ENCODE data around the gene ACTN1.

Gene ACTN1

DNA sequence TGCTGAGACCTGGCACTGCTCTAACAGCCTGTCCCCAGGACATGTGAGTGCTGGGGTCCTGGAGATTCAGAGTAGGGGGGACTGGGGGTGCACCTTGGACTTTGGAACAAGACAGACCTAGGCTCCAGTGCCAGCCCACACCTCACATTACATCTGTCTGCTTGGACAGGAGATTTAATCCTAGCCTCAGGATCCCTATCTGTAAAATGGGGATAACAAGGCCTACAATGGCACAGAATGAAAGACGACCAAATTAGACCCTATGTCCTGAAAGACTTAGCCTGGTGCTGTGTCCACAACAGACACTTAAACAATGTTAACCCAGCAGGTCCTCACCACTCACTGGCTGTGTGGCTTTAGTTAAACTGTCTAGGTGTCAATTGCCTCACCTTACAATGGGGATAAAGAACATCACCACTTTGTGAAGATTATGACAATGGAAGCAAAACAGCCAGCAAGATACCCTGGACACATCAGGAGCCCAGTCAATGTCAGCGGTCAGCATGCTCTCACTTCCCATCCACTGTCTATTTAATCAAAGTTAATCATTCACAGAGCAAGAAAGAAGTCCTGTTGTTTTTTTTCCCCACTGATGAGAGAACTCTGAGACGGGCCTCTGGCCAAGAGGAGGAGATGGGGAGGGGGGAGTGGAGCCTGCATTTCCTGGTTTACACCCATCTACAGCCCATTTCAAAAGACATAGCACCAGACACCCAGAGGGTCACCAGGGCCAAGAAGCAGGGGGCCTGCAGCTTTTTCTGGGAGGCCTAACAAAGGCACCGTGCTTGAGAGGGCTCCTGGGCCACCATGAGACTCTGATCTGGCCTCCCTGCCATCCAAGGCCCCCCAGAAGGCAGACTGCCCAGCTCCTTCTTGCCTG lies 40.6 kb downstream of the ACTN1 start:
- no peak overlapping the region for H3K9ac ChIP-seq (ENCODE audit: low read length)
- H3K4me1 ChIP-seq (ENCODE audit: low read length) = peaks cover 12% of the 10 kb centered on the region
- H3K4me2 ChIP-seq (ENCODE audit: low read length) = no peak overlapping the region
- TF ChIP-seq, protein P1, sequence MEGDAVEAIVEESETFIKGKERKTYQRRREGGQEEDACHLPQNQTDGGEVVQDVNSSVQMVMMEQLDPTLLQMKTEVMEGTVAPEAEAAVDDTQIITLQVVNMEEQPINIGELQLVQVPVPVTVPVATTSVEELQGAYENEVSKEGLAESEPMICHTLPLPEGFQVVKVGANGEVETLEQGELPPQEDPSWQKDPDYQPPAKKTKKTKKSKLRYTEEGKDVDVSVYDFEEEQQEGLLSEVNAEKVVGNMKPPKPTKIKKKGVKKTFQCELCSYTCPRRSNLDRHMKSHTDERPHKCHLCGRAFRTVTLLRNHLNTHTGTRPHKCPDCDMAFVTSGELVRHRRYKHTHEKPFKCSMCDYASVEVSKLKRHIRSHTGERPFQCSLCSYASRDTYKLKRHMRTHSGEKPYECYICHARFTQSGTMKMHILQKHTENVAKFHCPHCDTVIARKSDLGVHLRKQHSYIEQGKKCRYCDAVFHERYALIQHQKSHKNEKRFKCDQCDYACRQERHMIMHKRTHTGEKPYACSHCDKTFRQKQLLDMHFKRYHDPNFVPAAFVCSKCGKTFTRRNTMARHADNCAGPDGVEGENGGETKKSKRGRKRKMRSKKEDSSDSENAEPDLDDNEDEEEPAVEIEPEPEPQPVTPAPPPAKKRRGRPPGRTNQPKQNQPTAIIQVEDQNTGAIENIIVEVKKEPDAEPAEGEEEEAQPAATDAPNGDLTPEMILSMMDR (IDR thresholded peaks at IDR 0.05; ENCODE audit: low read depth, low read length) = no peak
- TF ChIP-seq EZH2phosphoT487 (IDR thresholded peaks at IDR 0.05; ENCODE audit: low read depth) = no peak
- no peak overlapping the region for H3K4me3 ChIP-seq (ENCODE audit: low read length)
- no peaks in the 10 kb centered on the region for H3K79me2 ChIP-seq (ENCODE audit: low read length)
- H3K27me3 ChIP-seq (ENCODE audit: low read depth, low read length) = no peaks in the 10 kb centered on the region
- no peaks in the 10 kb centered on the region for H4K20me1 ChIP-seq (ENCODE audit: insufficient read depth, low read length)
- H3K36me3 ChIP-seq (replicated peaks; ENCODE audit: low read depth, low read length) = no peaks in the 10 kb centered on the region
- H3K9me3 ChIP-seq (ENCODE audit: insufficient read depth, low read length) = no peaks in the 10 kb centered on the region
- no peak overlapping the region for H2AFZ ChIP-seq (ENCODE audit: low read depth, low read length)
- H3K27ac ChIP-seq (ENCODE audit: low read length) = no peak overlapping the region

DNA sequence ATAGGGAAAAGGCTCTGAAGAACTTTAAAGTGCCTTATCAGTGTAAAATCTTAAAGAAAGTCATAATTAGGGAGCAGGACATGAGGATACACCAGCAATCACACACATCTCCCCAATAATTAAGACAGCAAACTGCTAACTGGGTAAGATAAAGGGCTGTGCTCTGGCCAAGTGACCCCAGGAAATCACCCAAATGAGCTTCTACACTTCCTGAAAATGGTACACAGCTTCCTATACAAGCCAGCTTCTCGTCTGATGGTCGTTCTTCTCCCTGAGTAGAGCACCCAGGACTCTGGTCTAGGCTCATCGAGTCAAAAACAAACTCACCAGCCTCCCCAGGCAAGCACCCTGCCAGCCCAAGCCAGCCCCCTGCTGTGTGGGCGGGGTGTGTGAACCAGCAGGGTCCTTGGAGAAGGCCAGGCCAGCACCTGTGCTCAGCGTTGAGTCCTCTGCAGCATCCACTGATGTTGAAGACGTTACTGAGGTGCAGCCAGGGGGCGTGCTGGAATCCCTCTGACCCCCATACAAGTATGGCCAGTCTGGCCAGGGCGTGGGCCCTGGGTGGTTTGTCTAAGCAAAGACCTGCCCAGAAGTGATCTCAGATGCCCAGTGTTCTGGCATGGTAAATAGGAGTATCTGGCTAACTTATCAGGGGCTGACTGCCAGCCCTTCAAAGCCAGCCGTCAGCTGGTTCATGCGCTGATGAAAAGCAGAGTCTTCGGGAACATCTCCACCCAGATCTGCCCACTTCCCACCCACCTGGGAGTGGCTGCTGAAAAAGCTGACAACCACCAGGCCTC lies 41.4 kb downstream of the ACTN1 start:
- no peak overlapping the region for H3K9ac ChIP-seq (ENCODE audit: low read length)
- TF ChIP-seq EZH2phosphoT487 (IDR thresholded peaks at IDR 0.05; ENCODE audit: low read depth) = no peak
- TF ChIP-seq, protein P1 (IDR thresholded peaks at IDR 0.05; ENCODE audit: low read depth, low read length) = peak; percentile 35
- H3K9me3 ChIP-seq (ENCODE audit: insufficient read depth, low read length) = no peaks in the 10 kb centered on the region
- no peaks in the 10 kb centered on the region for H4K20me1 ChIP-seq (ENCODE audit: insufficient read depth, low read length)
- H3K79me2 ChIP-seq (ENCODE audit: low read length) = no peaks in the 10 kb centered on the region
- no peaks in the 10 kb centered on the region for H3K36me3 ChIP-seq (replicated peaks; ENCODE audit: low read depth, low read length)
- no peak overlapping the region for H3K27ac ChIP-seq (ENCODE audit: low read length)
- no peak overlapping the region for H2AFZ ChIP-seq (ENCODE audit: low read depth, low read length)
- no peak overlapping the region for H3K4me2 ChIP-seq (ENCODE audit: low read length)
- H3K27me3 ChIP-seq (ENCODE audit: low read depth, low read length) = no peaks in the 10 kb centered on the region
- H3K4me1 ChIP-seq (ENCODE audit: low read length) = peaks cover 12% of the 10 kb centered on the region
- H3K4me3 ChIP-seq (ENCODE audit: low read length) = no peak overlapping the region

DNA sequence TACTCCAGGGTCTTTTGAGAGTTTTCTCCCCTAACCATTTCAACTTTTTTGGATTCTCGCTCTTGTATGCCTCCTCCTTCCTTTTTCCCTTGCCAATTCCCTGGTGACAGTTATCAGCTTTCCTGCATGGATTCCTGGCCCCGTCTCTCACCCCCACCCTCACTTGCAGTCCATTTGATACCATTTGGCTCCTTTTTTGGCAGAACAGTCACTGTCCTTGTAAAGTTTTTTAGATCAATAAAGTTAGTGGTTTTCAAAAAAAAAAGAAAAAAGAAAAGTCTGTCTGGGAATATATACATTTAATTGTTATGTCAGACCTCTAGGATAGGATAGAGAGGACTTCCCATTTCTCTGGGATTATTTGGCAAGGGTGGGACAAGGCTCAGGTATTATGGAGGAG lies 42.1 kb downstream of the ACTN1 start:
- no peaks in the 10 kb centered on the region for H3K27me3 ChIP-seq (ENCODE audit: low read depth, low read length)
- TF ChIP-seq, protein P1 (IDR thresholded peaks at IDR 0.05; ENCODE audit: low read depth, low read length) = no peak
- TF ChIP-seq EZH2phosphoT487 (IDR thresholded peaks at IDR 0.05; ENCODE audit: low read depth) = no peak
- no peak overlapping the region for H3K4me3 ChIP-seq (ENCODE audit: low read length)
- peaks cover 12% of the 10 kb centered on the region for H3K4me1 ChIP-seq (ENCODE audit: low read length)
- no peak overlapping the region for H3K9ac ChIP-seq (ENCODE audit: low read length)
- no peak overlapping the region for H3K4me2 ChIP-seq (ENCODE audit: low read length)
- H3K36me3 ChIP-seq (replicated peaks; ENCODE audit: low read depth, low read length) = no peaks in the 10 kb centered on the region
- no peaks in the 10 kb centered on the region for H3K79me2 ChIP-seq (ENCODE audit: low read length)
- H3K9me3 ChIP-seq (ENCODE audit: insufficient read depth, low read length) = no peaks in the 10 kb centered on the region
- H3K27ac ChIP-seq (ENCODE audit: low read length) = no peak overlapping the region
- H2AFZ ChIP-seq (ENCODE audit: low read depth, low read length) = no peak overlapping the region
- H4K20me1 ChIP-seq (ENCODE audit: insufficient read depth, low read length) = no peaks in the 10 kb centered on the region

DNA sequence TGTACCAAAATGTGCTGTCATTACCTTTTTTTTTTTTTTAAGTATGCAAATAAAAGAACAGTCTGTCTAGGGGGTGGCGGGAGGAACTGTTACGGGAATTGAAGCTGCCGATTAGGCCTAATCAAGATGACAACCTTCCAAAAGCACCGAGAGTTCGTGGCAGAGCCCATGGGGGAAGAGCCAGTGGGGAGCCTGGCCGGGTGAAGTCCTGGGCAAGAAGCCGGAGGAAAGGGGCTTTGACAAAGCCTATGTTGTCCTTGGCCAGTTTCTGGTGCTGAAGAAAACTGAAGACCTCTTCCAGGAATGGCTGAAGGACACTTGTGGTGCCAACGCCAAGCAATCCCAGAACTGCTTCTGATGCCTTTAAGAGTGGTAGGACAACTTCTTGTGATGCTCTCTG lies 42.6 kb downstream of the ACTN1 start:
- no peak overlapping the region for H3K9ac ChIP-seq (ENCODE audit: low read length)
- no peaks in the 10 kb centered on the region for H3K36me3 ChIP-seq (replicated peaks; ENCODE audit: low read depth, low read length)
- no peaks in the 10 kb centered on the region for H4K20me1 ChIP-seq (ENCODE audit: insufficient read depth, low read length)
- no peak overlapping the region for H3K27ac ChIP-seq (ENCODE audit: low read length)
- peaks cover 12% of the 10 kb centered on the region for H3K4me1 ChIP-seq (ENCODE audit: low read length)
- H2AFZ ChIP-seq (ENCODE audit: low read depth, low read length) = no peak overlapping the region
- TF ChIP-seq, protein P1 (IDR thresholded peaks at IDR 0.05; ENCODE audit: low read depth, low read length) = no peak
- no peak for TF ChIP-seq EZH2phosphoT487 (IDR thresholded peaks at IDR 0.05; ENCODE audit: low read depth)
- H3K27me3 ChIP-seq (ENCODE audit: low read depth, low read length) = no peaks in the 10 kb centered on the region; the same call in 1 of the 2 replicates
- no peaks in the 10 kb centered on the region for H3K79me2 ChIP-seq (ENCODE audit: low read length)
- no peaks in the 10 kb centered on the region for H3K9me3 ChIP-seq (ENCODE audit: insufficient read depth, low read length)
- no peak overlapping the region; the same call in 1 of the 2 replicates for H3K4me2 ChIP-seq (ENCODE audit: low read length)
- H3K4me3 ChIP-seq (ENCODE audit: low read length) = no peak overlapping the region
